Kasumi-1 (cell line): Measurements from ENCODE around the gene GALNT16.

Experiments
- DNase-seq, 2 experiments: peaks; one replicate each; lab custom pipeline; 2025; lab: John Stamatoyannopoulos, UW

Gene GALNT16

GRCh38 chr14:69404883-69405282, 144.9 kb downstream of the GALNT16 start:
- DNase-seq: no peak

- DNase-seq: no peak
Observed at GRCh38 chr14:69405762-69406161, 145.8 kb downstream of the GALNT16 start.
